Right lobe of liver (tissue), 4 donors: ENCODE results near the gene PCDHGC3.

Experiments used
- CTCF ChIP-seq, 4 donors: fragments of 200-600 bp in 3 of 4; fragments of 450-650 bp in 1 of 4; IDR thresholded peaks; one replicate each; pipeline versions ENCODE4 v1.5.1 to v1.8.0; 2016 to 2022; ENCODE audit warnings: antibody characterized with exemption in 4 of 4, mild to moderate bottlenecking in 2 of 4
- POLR2A ChIP-seq: fragments of 450-650 bp; IDR thresholded peaks from one replicate; pipeline ENCODE4 v1.6.1; 2017; ENCODE audit warnings: antibody characterized with exemption, mild to moderate bottlenecking
- donor health status: DM: no; HTN: no; CAD: no.
- donor health status: DM: no; HTN: no; CAD: no.
- donor health status: DM: no; HTN: yes; CAD: no.

DNA sequence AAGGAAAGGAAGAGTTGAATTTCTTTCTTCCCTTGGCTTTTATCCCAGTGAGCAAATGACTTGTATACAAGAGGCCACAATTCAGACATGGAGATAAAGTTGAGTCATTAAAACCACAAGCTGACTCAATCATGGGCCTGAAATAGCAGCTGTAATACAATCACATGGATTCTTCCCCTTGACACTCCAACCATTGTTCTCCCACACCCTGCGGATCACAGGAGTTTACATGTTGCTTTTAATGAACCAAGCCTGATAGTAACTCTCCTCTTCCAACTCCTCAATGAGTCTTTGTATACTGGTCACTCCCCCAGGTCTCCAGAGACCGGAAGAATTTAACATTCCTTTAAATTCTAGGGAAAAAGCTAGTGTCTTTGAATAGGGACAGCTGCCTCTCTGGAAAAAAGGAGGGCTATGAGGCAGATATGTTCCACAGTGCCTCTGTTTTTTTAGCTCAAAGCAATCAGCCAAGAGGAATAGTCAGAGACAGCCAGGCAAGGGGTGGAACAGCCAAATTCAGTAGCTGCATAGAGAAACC is 45.5 kb downstream of the PCDHGC3 start:
- TF ChIP-seq CTCF (IDR thresholded peaks at IDR 0.05) (no peak), POLR2A (no peak)
